Spleen (tissue), 7 donors: ENCODE measurements around the gene MAP3K5.

Experiments used
- POLR2A ChIP-seq, 3 donors: fragments of 450-650 bp; IDR thresholded peaks; one replicate each; pipeline ENCODE4 v1.5.1; 2017; ENCODE audit warnings: antibody characterized with exemption in 3 of 3, mild to moderate bottlenecking in 1 of 3
- POLR2AphosphoS5 ChIP-seq, 3 donors: sonication (generic); formaldehyde crosslinking; IDR thresholded peaks; one replicate each; pipeline ENCODE4 v1.5.1; 2017; ENCODE audit warnings: antibody characterized with exemption in 3 of 3
- TF ChIP-seq, protein P1 (sequence below), 11 experiments: fragments of 200-600 bp in 7 of 11; fragments of 450-650 bp in 4 of 11; sonication (generic) in 4 of 11; IDR thresholded peaks in 8 of 11; conservative IDR thresholded peaks in 3 of 11; 1 replicate in 7 of 11; 2 replicates in 4 of 11; pipeline versions ENCODE4 v1.4.0 to v1.8.0; 2016 to 2021; ENCODE audit warnings: antibody characterized with exemption in 11 of 11, inconsistent platforms in 4 of 11, mild to moderate bottlenecking in 1 of 11
- donor health status: DM: no; HTN: no; CAD: no; lungs with moderate emphysema.
- donor health status: DM: no; HTN: no; CAD: no.
- donor health status: DM: no; HTN: no; CAD: no.

DNA sequence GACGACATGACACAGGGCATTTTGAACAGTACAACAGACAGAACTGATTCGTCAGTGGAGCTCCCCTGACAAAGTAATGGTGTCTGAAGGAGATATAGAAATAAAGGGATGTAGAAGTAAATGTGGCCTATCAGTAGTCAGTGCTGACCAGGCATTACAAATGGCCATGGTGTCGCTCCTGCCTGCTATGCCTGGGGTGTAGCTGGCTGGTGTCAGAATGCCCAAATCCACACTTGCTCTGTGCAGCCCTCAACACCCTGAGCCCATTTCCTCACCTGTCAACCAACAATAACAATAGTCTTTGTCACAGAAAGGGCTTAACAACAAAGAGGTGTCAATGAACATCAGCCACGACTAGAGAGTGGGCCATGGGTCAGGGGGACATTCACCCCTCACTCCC lies 53.2 kb downstream of the MAP3K5 start:
- TF ChIP-seq POLR2A (IDR thresholded peaks at IDR 0.05): no peak
- TF ChIP-seq, protein P1, sequence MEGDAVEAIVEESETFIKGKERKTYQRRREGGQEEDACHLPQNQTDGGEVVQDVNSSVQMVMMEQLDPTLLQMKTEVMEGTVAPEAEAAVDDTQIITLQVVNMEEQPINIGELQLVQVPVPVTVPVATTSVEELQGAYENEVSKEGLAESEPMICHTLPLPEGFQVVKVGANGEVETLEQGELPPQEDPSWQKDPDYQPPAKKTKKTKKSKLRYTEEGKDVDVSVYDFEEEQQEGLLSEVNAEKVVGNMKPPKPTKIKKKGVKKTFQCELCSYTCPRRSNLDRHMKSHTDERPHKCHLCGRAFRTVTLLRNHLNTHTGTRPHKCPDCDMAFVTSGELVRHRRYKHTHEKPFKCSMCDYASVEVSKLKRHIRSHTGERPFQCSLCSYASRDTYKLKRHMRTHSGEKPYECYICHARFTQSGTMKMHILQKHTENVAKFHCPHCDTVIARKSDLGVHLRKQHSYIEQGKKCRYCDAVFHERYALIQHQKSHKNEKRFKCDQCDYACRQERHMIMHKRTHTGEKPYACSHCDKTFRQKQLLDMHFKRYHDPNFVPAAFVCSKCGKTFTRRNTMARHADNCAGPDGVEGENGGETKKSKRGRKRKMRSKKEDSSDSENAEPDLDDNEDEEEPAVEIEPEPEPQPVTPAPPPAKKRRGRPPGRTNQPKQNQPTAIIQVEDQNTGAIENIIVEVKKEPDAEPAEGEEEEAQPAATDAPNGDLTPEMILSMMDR (IDR thresholded peaks at IDR 0.05 in 8 of 11, conservative IDR thresholded peaks at IDR 0.05 in 3 of 11): no peak
- no peak for TF ChIP-seq POLR2AphosphoS5 (IDR thresholded peaks at IDR 0.05)
